HG03457 (cell line): ENCODE results near the gene PLPPR5.
A peak's percentile ranks its signal among the peaks of the same experiment; 100 is the strongest.
"Not testable (repeated sequence)": the region's sequence is repeated elsewhere in the genome, so short reads cannot be mapped to it uniquely, and the experiment has no call there.

Source experiments
- ATAC-seq: cut with Tn5 transposase; IDR thresholded peaks from one replicate; pipeline ENCODE4 v1.9.1; 2021; ENCODE audit warnings: moderate number of reproducible peaks; ENCODE audit not compliant: unreplicated experiment

The PLPPR5 gene, protein sequence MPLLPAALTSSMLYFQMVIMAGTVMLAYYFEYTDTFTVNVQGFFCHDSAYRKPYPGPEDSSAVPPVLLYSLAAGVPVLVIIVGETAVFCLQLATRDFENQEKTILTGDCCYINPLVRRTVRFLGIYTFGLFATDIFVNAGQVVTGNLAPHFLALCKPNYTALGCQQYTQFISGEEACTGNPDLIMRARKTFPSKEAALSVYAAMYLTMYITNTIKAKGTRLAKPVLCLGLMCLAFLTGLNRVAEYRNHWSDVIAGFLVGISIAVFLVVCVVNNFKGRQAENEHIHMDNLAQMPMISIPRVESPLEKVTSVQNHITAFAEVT

DNA sequence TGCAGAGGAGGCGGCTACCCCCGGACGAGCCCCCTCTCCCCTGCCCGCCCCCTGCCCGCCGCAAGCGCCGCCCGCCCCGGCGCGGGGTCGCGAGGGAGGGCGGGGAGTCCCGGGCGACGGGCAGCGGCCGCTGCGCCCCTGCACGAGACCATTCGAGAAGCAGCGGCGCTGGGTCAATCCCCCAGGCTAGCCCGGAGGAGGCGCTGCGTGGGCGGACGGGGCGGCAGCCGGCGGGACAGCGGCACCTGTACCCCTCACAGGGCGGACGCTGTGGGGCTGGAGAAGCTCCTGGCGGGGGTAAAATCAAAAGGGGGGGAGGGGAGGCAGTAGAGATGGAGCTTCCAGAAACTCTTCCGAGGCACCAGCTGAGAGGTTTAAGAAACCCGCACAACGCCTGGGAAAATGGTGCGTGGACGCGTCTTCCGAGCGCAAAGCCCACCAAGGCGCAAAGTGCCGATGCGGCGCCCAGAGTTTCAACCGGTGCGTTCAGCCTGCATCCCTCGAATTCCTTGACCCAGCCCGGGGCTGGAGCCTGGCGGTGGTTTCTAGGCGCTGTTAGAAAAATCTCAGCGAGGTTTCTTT, at the start of gene PLPPR5:
Gene PLPPR5, minus strand, starts transcription at position 1 of the 582 bp plus-strand sequence. CDS start 190 bp downstream, outside the sequence.
- no peak for ATAC-seq

DNA sequence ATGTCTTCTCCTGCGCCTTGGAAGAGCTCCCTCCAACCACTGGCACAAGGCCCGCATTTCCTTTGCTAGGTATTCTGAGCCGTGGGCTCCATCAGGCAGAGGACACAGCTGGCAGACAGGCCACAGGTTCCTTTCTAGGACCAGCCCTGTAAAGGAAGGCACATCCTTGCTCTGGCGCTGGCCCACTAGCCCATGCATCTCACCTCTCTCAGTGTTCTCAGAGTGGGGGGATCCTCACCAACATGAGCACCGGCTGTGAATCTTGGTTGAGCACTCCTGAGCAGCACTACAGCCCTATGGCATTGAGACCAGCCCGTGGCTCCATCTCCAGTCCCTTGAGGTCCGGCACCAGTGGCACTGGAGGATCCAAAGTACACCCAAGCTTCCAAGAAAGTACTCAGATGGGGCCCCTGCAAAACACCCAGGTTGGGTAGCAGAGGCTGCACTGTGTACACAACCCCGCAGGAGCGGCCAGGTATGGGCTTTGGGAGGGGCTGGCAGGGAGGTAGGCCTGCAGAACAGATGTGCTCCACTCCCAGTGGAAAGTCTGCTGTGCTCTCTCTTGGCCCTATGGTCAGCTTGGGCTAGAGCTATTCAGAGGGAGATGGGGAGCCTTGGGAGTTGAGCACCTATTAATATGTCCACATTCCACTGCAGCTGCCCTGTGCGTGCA, 47.1 kb upstream of the PLPPR5 start:
- ATAC-seq, result no peak

DNA sequence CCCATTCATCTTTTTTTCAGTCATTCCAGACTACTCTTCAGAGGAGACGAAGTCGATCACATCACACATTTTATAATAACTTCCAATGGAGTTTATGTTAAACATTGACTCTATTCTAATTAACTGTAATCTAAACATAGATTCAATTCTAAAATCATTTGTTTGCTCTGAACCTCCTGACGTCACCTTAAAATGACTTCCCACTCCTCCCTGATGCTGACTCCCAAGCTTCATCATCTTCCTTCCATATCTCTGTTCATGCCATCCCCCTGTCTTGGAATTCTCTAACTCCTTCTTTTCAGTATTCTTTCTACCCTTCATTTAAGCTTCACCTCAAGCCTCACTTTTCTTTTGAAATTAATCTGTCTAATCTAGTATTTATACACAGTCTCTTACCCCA, 45.1 kb upstream of the PLPPR5 start:
- no peak for ATAC-seq

DNA sequence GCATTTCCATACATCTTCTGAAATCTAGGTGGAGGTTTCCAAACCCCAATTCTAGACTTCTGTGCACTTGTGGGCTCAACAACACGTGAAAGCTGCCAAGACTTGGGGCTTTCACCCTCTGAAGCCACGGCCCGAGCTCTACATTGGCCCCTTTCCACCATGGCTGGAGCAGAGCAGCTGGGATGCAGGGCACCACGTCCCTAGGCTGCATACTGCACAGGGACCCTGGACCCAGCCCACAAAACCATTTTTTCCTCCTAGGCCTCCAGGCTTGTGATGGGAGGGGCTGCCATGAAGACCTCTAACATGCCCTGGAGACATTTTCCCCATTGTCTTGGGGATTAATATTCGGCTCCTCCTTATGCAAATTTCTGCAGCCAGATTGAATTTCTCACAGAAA, 32.1 kb upstream of the PLPPR5 start:
- not testable (repeated sequence) for ATAC-seq

DNA sequence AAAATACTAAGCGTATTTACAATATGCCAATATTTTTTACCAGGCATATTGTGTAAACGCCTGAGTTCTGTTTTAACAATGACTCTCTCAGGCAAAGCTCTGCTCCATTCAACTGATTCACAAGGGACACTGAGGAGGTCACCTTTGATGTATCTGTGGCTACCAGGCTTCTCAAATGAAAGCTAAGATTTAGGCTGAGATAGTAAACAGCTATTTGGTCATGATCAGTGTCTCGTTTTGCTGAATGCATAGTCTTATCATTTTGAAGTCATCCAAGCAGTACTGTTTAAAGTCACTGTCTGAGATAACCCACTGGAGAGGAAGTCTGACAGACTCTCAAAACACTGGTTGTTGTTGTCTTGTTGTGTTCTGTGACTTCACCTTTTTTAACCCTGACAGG, 13.7 kb upstream of the PLPPR5 start:
- ATAC-seq, result no peak

DNA sequence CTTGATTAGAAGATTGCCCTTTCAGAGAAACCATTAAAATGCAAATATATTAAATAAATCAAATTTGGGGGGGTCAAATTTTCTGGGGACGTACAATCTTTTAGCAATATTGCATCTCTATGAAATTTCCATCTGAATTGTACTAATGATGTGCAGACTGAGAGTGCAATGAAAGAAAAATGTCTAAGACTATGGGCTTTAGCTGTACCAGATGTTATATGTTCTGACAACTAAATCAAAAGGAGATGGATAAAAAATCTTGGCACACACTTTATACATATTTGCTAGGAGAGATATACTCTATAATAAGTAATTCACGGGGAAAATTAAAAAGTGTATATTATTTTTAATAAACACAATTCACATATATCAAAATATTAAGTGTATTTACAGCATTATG, 13.0 kb upstream of the PLPPR5 start:
- no peak for ATAC-seq

DNA sequence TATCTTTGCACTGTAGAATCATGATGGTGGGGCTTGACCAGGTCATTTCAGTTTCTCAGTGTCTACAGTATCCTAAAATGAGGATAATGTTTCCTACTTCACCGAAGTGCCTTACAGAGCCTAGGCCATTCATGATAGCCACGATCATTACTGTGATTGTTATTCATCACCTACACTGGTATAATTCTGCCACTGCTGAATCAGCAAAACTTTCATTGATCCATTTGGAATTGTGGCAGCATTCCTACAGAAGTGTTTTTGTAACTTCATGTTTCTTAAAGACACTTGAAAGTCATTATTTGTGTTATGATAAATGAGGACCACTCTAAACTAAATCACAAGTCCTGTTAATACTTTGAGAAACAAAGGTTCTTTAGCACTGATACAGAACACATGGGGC, 6.0 kb upstream of the PLPPR5 start:
- ATAC-seq, result no peak

DNA sequence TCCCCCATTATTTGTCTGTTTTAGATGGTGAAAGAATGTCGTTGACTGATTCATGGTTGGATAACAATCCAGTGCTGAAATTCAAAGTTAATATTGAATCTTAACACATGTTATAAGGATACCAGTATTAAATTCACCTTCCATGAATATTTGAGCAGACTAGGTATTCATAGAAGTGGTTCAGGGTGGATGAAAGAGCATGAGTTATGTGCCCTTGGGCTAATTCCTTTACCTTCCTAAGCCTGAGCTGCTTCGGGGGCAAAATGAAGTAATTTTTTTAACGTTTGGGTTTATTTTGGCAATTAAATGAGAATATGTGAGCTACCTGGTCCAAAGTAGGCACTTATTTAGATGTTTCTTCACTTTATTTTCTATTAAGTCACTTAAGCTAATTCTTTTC, 2.7 kb upstream of the PLPPR5 start:
- no peak for ATAC-seq

DNA sequence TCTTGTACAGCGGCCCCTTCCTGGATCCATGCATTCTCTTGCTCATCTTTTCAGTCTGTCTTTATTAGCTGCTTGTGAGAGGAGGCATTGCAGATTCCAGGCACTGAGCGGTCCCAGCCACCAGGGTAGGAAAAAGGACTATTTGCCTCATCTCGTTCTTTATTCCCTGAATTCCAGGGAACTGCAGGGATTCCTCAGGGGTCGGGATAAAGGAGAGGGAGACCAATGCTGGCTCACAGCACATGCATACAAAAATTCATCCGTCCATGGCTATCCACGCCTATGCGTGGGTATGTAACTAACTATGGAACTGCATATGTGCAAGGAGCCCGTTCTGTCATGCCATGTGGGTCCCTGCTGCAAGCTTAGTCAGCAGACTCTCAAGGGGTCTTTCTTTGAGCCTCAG, 879 bp upstream of the PLPPR5 start:
- no peak for ATAC-seq

DNA sequence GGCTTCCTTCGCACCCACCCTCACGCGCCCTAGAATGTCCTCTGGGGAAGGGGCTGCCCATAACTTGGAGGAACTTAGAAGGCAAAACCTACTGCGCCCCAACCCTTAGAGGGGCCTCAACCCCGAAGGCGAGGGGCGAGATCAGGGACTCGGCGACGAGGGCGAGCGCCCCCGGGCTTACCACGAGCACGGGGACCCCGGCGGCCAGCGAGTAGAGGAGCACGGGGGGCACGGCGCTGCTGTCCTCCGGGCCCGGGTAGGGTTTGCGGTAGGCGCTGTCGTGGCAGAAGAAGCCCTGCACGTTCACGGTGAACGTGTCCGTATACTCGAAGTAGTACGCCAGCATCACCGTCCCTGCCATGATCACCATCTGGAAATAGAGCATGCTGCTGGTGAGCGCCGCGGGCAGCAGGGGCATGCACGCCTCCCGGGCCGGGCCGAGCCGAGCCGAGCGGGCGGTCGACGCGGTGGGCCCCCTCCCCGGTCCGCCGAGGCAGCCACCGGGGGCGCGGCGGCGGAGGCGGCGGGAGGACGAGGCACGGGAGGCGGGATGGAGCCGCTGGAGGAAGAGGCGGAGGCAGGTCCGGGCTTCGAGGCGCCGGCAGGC, 304 bp downstream of the PLPPR5 start:
- no peak for ATAC-seq

DNA sequence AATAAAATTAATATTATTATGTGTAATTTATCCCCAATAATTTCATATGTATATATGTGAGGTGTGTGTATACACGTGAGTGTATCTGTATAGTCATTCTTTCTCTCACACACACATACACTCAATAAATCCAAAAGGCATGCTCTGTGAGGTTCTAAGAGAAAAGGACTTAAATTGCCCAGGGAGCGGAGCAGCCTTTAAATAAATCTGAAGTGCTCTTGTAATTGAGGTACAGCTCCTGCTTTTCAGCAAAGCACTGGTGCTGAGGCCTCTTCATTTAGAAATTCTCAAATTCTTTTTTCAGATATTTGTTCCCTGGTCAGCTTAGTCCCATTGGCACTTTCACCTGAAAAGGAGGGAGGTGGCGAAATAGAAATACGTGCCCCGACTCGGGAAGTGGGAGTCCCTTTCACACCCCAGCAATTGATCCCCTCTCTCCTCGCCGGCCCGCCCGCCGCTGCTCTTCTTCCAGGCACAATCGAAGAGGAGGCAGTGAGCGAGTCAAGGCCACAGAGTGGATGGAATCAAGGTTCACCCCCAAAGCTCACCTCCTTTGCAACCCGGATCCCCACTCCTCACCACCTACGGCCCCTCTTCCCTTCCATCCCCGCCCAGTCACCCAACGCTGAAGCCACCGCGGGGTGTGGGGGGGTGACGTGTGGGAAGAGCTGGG, 944 bp downstream of the PLPPR5 start:
- ATAC-seq, result no peak

DNA sequence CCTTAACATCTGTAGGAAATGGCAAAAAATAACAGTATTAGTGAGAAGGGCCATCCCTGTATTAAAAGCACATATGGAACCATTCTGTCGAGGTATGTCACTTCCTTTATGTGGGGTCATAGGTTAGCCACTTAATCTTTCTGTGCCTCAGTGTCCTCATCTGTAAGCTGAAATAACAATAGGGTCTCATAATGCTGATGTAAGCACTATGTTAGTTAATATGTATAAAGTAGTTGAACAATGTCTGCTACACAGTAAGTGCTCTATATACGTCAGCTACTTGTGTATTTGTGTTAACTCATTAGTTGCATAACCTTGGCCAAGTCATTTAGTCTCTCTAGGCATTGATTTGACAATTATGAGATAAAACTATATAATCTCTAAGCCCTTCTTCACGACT, 11.8 kb downstream of the PLPPR5 start:
- ATAC-seq, result no peak

DNA sequence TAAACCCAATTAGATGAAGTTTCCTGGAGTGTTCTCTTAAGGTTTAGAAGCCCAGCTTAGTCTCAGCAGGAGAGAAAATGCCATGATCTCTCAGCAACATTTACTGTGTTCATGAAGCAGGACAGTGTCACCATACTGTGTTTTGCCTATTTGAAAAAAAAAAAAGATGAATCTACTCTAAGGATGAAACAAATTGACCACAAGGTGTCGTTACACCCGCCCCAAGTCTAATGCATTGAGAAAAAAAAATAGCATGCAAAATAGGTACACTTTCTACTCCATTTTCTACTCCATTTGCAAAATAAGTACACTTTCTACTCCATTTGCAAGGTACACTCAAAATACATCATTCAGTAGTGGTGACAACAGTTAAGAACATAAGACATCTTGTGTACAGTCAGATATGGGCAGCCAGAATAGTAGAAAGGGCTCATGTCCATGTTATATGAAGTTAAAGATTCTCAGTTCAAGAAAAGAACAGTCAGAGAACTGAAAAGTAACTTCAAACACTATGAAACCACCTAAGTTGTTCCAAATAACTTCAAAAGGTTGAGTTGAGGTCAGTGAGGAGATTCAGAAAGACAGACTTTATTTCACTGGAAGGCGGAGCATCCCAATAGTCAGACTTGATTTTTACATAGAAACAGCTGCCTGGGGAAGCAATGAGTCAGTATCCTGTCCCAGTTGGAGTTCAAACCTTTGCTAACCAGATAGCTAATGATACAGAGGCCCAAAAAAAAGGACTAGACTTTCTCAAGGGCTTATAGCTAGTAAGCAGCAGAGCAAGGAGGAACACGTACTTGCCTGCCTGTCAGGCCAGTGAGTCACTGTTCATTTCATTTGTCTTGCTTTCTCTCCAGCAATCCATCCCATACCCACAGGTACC, 13.3 kb downstream of the PLPPR5 start:
- no peak for ATAC-seq

DNA sequence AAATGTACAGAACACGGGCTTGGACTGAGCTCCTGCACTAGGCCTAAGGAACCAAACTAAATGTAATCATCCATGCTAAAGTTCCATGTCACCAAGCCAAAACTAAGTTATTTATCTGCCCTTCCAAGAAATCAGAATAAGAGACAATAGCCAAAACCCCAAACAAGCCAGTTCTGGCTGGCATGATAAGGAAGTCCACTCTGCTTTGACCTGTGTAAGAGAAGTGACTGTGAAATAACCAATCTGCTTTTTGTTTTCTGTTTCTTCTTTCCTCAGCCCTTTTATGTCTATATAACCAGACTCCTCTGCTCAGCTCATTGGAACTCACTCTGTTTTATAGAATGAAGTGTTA, 15.1 kb downstream of the PLPPR5 start:
- ATAC-seq, result no peak

DNA sequence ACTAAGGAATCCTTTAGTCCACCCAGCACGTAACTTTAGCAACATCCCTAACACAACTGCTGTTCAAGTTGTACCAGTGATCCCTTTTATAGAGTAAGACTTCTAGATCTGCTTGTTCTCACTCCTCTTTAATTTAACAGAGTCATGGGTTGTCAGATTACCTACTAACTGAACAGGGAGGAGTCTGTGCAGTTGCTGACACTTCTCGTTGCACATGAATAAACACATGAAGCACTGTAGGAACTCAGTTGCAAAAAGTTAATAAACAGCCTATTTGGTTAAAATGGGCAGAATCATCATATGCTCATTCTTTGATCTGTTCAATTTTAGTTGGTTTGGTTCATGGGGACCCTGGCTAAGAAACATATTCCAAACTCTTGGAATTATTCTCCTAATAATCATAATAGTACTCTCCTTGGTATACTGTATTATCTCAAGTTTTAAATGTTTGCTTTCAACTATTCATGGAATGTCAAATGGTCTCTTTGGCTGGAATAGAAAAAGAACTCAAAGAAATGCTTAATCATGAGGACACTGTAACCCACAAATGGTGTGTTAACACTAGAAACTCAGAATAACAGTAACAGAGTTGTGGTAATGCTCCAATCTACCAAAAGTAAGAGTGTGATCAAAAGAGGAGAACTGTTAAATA, 15.6 kb downstream of the PLPPR5 start:
- ATAC-seq, result peak; percentile 58

DNA sequence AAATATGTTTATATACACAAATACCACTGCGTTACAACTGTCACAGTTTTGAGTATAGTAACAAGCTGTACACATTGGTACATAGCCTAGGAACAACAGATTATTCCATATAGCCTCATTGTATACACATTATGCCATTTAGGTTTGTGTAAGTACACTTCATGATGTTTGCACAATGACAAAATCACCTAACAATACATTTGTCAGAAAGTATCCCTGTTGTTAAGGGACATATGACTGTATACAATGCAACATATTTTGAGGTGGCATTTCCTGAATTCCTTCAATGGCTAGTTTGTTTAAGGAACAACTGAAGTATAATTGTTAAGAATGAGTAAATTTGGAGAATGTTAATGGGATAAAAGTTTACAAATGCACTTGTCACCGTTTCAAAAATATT, 19.0 kb downstream of the PLPPR5 start:
- no peak for ATAC-seq

DNA sequence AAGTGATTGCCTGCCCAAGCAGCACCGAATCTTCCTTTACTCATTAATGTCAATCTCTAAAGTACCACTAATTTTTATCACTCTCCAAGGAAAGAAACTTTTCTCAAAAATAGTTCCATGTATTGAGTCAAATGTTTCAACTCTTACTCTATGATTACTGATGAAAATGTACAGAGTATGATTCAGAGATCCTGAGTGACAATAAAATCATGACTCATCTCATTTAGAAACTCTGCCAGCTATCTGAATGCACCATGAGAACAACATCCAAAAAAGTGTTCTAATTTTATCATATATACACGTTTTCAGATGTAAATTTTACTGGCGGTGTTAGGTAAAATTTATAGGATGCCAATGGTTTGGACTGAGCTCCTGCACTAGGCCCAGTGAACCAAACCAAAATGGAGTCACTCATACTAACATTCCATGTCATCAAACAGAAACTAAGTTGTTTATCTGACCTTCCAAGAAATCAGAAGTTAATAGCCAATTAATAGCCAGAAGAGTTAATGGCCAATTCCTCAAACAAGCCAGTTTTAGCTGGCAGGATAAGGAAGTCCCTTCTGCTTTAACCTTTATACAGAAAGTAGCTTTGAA, 22.6 kb downstream of the PLPPR5 start:
- no peak for ATAC-seq

DNA sequence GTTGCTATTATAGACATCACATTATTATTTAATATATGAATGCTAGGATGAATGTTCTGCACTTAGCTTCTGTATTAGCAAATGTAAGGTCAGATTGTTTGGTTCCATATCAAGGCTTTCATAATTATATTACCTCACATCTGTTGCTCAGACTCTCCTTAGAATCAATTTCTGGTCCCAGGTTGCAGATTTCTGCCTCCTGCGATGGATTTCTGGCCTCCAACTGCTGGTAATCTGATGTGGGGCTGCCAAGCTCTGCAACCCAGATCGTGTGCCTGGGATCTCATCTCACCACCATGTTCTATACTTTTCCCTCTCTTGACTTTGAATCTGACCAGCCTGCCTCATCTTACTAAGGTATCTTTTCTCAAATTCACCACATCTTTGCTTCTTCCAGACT, 25.2 kb downstream of the PLPPR5 start:
- ATAC-seq, result no peak

DNA sequence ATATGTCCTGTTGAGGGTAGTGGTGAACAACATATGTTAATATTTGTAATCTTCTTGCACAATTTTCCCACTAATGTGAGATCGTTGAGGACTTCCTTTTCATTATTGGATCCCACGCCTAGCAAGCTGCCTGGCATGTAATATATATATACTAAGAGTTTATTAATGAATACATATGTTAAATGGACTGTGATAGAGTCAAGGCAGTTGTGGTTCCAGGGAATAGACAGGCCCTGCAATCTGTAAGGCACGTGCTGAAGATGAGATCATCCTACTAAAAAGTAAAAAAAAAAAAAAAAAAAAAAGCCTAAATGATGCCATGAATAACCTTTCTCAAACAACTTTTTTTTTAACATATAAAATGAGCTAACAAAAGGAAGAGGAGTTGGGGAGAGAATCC, 28.9 kb downstream of the PLPPR5 start:
- no peak for ATAC-seq

DNA sequence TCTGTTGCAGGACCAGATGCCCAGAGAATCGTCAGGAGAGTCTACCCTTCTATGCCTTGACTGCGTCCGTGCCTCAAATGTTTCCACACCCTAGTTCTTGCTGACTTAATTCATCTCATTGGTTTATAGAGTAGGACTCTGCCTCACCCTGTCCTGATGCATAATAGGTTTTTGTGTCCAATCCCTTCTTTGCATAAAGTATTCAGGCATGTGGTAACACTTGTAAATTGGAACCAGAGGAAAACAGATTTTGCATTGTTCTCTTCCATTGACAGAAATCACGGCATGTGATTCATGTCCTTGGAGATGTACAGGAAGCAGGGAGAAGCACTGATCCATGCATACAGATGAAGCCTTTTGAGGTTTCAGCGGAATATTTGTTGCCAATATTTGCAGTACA, 29.5 kb downstream of the PLPPR5 start:
- ATAC-seq, result no peak
